H1 (cell line): ENCODE measurements around the gene C17orf113. TPM values are rescaled to one million over a fixed set of nuclear protein-coding genes. Genes with fewer than 3 reads are reported as not detected.

ENCODE experiments used
- CBX5 ChIP-seq: fragments of 300-800, 300-1000 bp; sonication (generic); IDR thresholded peaks from 2 replicates; pipeline ENCODE4 v1.7.1; 2016; ENCODE audit warnings: antibody characterized with exemption, low read length, low read depth
- EZH2 ChIP-seq: fragments of 200-600 bp; sonication (generic); IDR thresholded peaks from 2 replicates; pipeline ENCODE4 v1.7.1; 2012; ENCODE audit warnings: low read depth, mild to moderate bottlenecking, moderate library complexity, low read length, inconsistent platforms; ENCODE audit not compliant: severe bottlenecking
- FOSL1 ChIP-seq: IDR thresholded peaks from 2 replicates; pipeline ENCODE4 v1.6.1; 2011; ENCODE audit warnings: mild to moderate bottlenecking, low read depth, low read length, moderate library complexity; ENCODE audit not compliant: insufficient read depth
- HDAC6 ChIP-seq: IDR thresholded peaks from one replicate; pipeline ENCODE4 v1.7.1; 2012; ENCODE audit warnings: low read depth, mild to moderate bottlenecking, inconsistent platforms, low read length, moderate library complexity
- RBBP5 ChIP-seq: IDR thresholded peaks from 2 replicates; pipeline ENCODE4 v1.7.1; 2012; ENCODE audit warnings: low read depth, mild to moderate bottlenecking, inconsistent platforms, low read length, moderate library complexity, borderline replicate concordance
- TAF7 ChIP-seq: optimal IDR thresholded peaks from 2 replicates; pipeline ENCODE3; 2011; ENCODE audit warnings: low read depth, mild to moderate bottlenecking, inconsistent platforms, low read length, moderate library complexity, borderline replicate concordance
- polyA plus RNA-seq, 7 experiments: library from polyadenylated mRNA; depleted of rRNA in 3 of 7; stranded (reverse) in 5 of 7; unstranded in 2 of 7; fragments of >200 nt in 5 of 7; fragments of 200-250 nt in 2 of 7; gene quantifications; 1 replicate in 5 of 7; 2 replicates in 1 of 7; 4 replicates in 1 of 7; pipeline versions ENCODE4 v1.2.1 to v1.2.3, GENCODE V29; 2011 to 2013; ENCODE audit warnings: missing spikeins in 2 of 7, mixed read lengths in 2 of 7
- total RNA-seq: library from RNA; stranded (reverse); fragmentation: NEBNext Ultra II Directional; extraction: Animal tissue kit (Norgen Biotek cat#: 25700); gene quantifications from 2 replicates; pipeline ENCODE4 v1.2.1, GENCODE V29; 2021
- TF ChIP-seq, protein P1 (sequence below): fragments of 300-600 bp; sonication (generic); IDR thresholded peaks from 2 replicates; pipeline ENCODE4 v1.7.1; 2012; ENCODE audit warnings: low read length, moderate library complexity, mild to moderate bottlenecking, inconsistent platforms; ENCODE audit not compliant: insufficient replicate concordance

The C17orf113 gene
- total and polyA plus RNA-seq, 2 of the 8 experiments (the other 6 are each of a cell fraction or from before 2014, with no cell fraction given): 1.0 to 1.4 TPM

DNA sequence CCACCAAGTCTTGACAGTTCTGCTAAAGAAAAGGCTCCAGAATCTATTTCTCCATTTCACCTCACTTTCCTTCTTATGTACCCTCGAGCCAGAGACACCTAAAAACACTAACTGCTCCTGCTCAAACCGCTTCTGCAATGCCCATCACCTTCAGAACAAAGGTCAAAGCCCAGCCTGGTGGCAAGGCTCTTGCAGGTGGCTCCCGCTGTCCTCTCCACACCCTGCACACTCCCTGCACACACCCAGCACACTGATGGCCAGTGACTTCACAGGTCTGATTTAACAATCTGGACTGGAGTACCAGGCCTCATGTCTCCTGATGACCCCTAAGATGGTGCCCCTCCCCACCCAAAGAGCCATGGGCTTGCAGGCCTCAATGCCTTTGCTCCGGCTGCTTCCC lies 9.8 kb upstream of the C17orf113 start (continued):
- TF ChIP-seq, protein P1, sequence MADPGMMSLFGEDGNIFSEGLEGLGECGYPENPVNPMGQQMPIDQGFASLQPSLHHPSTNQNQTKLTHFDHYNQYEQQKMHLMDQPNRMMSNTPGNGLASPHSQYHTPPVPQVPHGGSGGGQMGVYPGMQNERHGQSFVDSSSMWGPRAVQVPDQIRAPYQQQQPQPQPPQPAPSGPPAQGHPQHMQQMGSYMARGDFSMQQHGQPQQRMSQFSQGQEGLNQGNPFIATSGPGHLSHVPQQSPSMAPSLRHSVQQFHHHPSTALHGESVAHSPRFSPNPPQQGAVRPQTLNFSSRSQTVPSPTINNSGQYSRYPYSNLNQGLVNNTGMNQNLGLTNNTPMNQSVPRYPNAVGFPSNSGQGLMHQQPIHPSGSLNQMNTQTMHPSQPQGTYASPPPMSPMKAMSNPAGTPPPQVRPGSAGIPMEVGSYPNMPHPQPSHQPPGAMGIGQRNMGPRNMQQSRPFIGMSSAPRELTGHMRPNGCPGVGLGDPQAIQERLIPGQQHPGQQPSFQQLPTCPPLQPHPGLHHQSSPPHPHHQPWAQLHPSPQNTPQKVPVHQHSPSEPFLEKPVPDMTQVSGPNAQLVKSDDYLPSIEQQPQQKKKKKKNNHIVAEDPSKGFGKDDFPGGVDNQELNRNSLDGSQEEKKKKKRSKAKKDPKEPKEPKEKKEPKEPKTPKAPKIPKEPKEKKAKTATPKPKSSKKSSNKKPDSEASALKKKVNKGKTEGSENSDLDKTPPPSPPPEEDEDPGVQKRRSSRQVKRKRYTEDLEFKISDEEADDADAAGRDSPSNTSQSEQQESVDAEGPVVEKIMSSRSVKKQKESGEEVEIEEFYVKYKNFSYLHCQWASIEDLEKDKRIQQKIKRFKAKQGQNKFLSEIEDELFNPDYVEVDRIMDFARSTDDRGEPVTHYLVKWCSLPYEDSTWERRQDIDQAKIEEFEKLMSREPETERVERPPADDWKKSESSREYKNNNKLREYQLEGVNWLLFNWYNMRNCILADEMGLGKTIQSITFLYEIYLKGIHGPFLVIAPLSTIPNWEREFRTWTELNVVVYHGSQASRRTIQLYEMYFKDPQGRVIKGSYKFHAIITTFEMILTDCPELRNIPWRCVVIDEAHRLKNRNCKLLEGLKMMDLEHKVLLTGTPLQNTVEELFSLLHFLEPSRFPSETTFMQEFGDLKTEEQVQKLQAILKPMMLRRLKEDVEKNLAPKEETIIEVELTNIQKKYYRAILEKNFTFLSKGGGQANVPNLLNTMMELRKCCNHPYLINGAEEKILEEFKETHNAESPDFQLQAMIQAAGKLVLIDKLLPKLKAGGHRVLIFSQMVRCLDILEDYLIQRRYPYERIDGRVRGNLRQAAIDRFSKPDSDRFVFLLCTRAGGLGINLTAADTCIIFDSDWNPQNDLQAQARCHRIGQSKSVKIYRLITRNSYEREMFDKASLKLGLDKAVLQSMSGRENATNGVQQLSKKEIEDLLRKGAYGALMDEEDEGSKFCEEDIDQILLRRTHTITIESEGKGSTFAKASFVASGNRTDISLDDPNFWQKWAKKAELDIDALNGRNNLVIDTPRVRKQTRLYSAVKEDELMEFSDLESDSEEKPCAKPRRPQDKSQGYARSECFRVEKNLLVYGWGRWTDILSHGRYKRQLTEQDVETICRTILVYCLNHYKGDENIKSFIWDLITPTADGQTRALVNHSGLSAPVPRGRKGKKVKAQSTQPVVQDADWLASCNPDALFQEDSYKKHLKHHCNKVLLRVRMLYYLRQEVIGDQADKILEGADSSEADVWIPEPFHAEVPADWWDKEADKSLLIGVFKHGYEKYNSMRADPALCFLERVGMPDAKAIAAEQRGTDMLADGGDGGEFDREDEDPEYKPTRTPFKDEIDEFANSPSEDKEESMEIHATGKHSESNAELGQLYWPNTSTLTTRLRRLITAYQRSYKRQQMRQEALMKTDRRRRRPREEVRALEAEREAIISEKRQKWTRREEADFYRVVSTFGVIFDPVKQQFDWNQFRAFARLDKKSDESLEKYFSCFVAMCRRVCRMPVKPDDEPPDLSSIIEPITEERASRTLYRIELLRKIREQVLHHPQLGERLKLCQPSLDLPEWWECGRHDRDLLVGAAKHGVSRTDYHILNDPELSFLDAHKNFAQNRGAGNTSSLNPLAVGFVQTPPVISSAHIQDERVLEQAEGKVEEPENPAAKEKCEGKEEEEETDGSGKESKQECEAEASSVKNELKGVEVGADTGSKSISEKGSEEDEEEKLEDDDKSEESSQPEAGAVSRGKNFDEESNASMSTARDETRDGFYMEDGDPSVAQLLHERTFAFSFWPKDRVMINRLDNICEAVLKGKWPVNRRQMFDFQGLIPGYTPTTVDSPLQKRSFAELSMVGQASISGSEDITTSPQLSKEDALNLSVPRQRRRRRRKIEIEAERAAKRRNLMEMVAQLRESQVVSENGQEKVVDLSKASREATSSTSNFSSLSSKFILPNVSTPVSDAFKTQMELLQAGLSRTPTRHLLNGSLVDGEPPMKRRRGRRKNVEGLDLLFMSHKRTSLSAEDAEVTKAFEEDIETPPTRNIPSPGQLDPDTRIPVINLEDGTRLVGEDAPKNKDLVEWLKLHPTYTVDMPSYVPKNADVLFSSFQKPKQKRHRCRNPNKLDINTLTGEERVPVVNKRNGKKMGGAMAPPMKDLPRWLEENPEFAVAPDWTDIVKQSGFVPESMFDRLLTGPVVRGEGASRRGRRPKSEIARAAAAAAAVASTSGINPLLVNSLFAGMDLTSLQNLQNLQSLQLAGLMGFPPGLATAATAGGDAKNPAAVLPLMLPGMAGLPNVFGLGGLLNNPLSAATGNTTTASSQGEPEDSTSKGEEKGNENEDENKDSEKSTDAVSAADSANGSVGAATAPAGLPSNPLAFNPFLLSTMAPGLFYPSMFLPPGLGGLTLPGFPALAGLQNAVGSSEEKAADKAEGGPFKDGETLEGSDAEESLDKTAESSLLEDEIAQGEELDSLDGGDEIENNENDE: no peak
- TF ChIP-seq FOSL1 (no peak), RBBP5 (no peak), TAF7 (no peak), HDAC6 (no peak), CBX5 (no peak), EZH2 (no peak)
